Panc1 (cell line): ENCODE data around the gene VWA5B2.
A peak's percentile ranks its signal among the peaks of the same experiment; 100 is the strongest.

Experiments
- POLR2AphosphoS5 ChIP-seq: IDR thresholded peaks from 2 replicates; pipeline ENCODE4 v1.6.1; 2012; ENCODE audit warnings: mild to moderate bottlenecking, low read depth, low read length, moderate library complexity
- SIN3A ChIP-seq: IDR thresholded peaks from 2 replicates; pipeline ENCODE4 v1.6.1; 2012; ENCODE audit warnings: low read depth, mild to moderate bottlenecking, low read length, moderate library complexity, borderline replicate concordance; ENCODE audit not compliant: insufficient read depth
- TCF7L2 ChIP-seq: IDR thresholded peaks from 2 replicates; pipeline ENCODE4 v1.6.1; 2011; ENCODE audit warnings: mild to moderate bottlenecking, low read depth, low read length, inconsistent platforms
- TF ChIP-seq, protein P1 (sequence below): fragments of 450-650 bp; IDR thresholded peaks from 2 replicates; pipeline ENCODE4 v1.5.1; 2017; ENCODE audit warnings: mild to moderate bottlenecking
- TF ChIP-seq, protein P2 (sequence below), 2 experiments: IDR thresholded peaks; 2 replicates each; pipeline ENCODE4 v1.6.1; 2011 to 2012; ENCODE audit warnings: low read depth in 2 of 2, control low read depth in 1 of 2, low read length in 1 of 2, mild to moderate bottlenecking in 1 of 2, moderate library complexity in 1 of 2; ENCODE audit not compliant: insufficient read depth in 1 of 2

DNA sequence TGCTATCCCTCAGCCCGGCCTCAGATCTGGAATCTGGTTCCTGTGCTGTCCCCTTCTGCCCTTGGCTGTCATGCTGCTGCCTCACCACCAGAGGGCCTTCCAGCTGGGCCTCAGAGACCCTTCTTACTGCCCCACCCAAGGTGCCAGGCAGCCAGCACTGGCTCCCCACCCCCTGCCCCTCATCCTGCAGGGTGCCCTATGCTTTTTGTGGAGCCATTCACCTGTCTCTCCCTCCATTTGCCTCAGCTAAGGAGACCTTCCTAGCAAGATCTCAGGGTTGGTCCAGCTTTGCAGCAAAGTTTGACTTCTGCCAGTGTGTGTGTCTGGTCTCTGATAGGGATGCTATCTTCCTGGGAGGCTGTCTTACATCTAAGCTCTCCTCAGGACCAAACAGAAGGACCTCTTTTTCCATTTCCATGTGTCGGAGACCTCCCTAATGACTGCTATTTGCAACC lies 1.9 kb upstream of the VWA5B2 start:
- TF ChIP-seq, protein P1, sequence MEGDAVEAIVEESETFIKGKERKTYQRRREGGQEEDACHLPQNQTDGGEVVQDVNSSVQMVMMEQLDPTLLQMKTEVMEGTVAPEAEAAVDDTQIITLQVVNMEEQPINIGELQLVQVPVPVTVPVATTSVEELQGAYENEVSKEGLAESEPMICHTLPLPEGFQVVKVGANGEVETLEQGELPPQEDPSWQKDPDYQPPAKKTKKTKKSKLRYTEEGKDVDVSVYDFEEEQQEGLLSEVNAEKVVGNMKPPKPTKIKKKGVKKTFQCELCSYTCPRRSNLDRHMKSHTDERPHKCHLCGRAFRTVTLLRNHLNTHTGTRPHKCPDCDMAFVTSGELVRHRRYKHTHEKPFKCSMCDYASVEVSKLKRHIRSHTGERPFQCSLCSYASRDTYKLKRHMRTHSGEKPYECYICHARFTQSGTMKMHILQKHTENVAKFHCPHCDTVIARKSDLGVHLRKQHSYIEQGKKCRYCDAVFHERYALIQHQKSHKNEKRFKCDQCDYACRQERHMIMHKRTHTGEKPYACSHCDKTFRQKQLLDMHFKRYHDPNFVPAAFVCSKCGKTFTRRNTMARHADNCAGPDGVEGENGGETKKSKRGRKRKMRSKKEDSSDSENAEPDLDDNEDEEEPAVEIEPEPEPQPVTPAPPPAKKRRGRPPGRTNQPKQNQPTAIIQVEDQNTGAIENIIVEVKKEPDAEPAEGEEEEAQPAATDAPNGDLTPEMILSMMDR: peak; percentile 97
- TF ChIP-seq SIN3A (no peak), TCF7L2 (no peak), POLR2AphosphoS5 (no peak)
- TF ChIP-seq, protein P2, sequence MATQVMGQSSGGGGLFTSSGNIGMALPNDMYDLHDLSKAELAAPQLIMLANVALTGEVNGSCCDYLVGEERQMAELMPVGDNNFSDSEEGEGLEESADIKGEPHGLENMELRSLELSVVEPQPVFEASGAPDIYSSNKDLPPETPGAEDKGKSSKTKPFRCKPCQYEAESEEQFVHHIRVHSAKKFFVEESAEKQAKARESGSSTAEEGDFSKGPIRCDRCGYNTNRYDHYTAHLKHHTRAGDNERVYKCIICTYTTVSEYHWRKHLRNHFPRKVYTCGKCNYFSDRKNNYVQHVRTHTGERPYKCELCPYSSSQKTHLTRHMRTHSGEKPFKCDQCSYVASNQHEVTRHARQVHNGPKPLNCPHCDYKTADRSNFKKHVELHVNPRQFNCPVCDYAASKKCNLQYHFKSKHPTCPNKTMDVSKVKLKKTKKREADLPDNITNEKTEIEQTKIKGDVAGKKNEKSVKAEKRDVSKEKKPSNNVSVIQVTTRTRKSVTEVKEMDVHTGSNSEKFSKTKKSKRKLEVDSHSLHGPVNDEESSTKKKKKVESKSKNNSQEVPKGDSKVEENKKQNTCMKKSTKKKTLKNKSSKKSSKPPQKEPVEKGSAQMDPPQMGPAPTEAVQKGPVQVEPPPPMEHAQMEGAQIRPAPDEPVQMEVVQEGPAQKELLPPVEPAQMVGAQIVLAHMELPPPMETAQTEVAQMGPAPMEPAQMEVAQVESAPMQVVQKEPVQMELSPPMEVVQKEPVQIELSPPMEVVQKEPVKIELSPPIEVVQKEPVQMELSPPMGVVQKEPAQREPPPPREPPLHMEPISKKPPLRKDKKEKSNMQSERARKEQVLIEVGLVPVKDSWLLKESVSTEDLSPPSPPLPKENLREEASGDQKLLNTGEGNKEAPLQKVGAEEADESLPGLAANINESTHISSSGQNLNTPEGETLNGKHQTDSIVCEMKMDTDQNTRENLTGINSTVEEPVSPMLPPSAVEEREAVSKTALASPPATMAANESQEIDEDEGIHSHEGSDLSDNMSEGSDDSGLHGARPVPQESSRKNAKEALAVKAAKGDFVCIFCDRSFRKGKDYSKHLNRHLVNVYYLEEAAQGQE (IDR thresholded peaks at IDR 0.05; ENCODE audit: insufficient read depth in 1 of 2, low read depth in 2 of 2, low read length in 1 of 2): no peak
